ENCODE results near the gene EHD3.

The EHD3 gene

DNA sequence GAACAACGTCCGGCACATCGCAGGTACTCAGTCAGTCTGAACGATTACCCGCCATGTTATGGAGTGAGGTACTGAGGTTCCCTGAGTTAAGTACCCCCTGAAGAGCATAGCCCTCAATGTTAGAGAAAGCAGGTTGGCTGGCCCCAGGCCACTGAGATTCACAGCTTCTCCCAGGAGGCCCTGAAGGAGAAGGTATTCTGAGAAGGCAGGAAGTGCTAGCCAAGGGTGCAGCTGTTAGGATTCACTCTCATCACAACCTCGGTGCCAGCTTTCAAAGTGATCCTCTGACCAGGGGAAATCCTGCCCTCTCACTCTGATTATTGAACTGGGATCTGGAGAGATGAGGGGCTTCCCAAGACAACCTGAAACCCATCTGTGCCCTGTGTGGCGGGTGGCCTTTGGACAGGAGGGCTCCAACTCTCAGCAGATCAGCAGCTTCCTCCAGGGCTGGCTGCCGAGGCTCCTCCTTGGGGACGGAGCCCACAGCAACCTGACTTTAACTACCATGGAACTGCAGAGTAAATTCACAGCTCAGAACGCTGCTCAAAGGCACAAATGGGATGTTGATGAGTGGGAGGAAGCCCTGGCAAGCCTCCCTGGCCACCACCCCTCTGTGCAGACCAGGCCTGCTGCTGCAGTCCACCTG is 7.8 kb downstream of the EHD3 start:
- H3K4me1 ChIP-seq (ENCODE audit: control insufficient read depth, insufficient read depth, low read length, poor library complexity, severe bottlenecking) = no peaks in the 10 kb centered on the region
- H3K27ac ChIP-seq (ENCODE audit: insufficient read depth, low read length, poor library complexity, severe bottlenecking) = no peak overlapping the region
- no peaks in the 10 kb centered on the region for H3K9me3 ChIP-seq (ENCODE audit: control insufficient read depth, low read length)
- H3K27me3 ChIP-seq (replicated peaks; ENCODE audit: control insufficient read depth, insufficient read depth, low read length, poor library complexity, severe bottlenecking) = no peaks in the 10 kb centered on the region
- DNase-seq = no peak
- no peaks in the 10 kb centered on the region for H3K36me3 ChIP-seq (ENCODE audit: control insufficient read depth, insufficient read depth, low read length)
- no peak overlapping the region for H3K4me3 ChIP-seq (ENCODE audit: insufficient read depth, low read depth, low read length, poor library complexity, severe bottlenecking)

DNA sequence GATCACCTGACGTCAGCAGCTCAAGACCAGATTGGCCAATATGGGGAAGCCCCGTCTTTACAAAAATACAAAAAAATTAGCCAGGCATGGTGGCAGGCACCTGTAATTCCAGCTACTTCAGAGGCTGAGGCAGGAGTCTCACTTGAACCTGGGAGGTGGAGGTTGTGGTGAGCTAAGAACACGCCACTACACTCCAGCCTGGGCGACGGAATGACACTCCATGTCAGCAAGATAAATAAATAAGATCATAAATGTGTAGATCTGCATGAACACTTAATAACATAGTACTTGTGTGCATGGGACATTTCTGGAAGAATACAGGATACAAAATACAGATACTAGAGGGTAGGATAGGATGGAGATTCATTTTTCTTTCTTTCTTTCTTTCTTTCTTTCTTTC is 9.1 kb downstream of the EHD3 start:
- Histone ChIP-seq H3K9me3 (ENCODE audit: control insufficient read depth, low read length) (no peaks in the 10 kb centered on the region), H3K27ac (ENCODE audit: insufficient read depth, low read length, poor library complexity, severe bottlenecking) (no peak overlapping the region), H3K27me3 (replicated peaks; ENCODE audit: control insufficient read depth, insufficient read depth, low read length, poor library complexity, severe bottlenecking) (no peaks in the 10 kb centered on the region), H3K4me3 (ENCODE audit: insufficient read depth, low read depth, low read length, poor library complexity, severe bottlenecking) (no peak overlapping the region), H3K36me3 (ENCODE audit: control insufficient read depth, insufficient read depth, low read length) (no peaks in the 10 kb centered on the region), H3K4me1 (ENCODE audit: control insufficient read depth, insufficient read depth, low read length, poor library complexity, severe bottlenecking) (no peaks in the 10 kb centered on the region)
- DNase-seq = no peak

- Histone ChIP-seq H3K9me3 (ENCODE audit: control insufficient read depth, low read length) (no peaks in the 10 kb centered on the region), H3K4me1 (ENCODE audit: control insufficient read depth, insufficient read depth, low read length, poor library complexity, severe bottlenecking) (no peaks in the 10 kb centered on the region), H3K27me3 (replicated peaks; ENCODE audit: control insufficient read depth, insufficient read depth, low read length, poor library complexity, severe bottlenecking) (no peaks in the 10 kb centered on the region), H3K36me3 (ENCODE audit: control insufficient read depth, insufficient read depth, low read length) (no peaks in the 10 kb centered on the region), H3K4me3 (ENCODE audit: insufficient read depth, low read depth, low read length, poor library complexity, severe bottlenecking) (no peak overlapping the region), H3K27ac (ENCODE audit: insufficient read depth, low read length, poor library complexity, severe bottlenecking) (no peak overlapping the region)
- DNase-seq = no peak
Observed at GRCh38 chr2:31244101-31244500, 10.1 kb downstream of the EHD3 start.

DNA sequence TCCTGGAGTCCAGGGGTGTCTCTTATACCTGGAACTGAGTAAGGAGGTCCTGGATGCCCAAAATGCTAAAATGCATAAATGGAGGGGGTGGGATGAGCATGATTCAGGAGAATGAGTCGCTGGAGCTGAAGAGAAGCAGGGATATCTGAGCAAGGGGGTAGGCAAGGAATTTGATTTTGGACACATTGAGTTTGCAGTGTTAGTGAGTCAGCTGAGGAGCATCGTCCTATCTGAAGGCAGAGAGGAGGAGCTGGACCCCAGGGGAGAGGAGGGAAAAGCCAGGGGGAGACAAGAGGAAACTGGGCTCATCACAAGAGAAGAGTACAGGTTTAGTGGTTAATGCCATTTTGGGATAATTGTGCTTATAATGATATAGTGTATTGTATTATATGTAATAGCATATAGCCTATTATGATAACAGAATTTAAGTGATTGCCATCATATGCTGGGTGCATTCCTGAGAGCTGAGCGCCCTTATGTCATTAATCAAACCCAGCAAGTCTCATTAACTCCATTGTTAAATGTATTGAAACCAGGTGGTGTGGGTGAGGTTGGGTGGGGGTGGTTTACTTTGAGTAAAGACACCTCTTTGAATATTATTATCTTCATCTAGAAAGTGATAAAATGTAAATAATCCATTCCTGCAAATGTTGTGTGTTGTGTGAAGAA is 12.4 kb downstream of the EHD3 start:
- no peaks in the 10 kb centered on the region for H3K27me3 ChIP-seq (replicated peaks; ENCODE audit: control insufficient read depth, insufficient read depth, low read length, poor library complexity, severe bottlenecking)
- H3K4me1 ChIP-seq (ENCODE audit: control insufficient read depth, insufficient read depth, low read length, poor library complexity, severe bottlenecking) = no peaks in the 10 kb centered on the region
- DNase-seq = no peak
- no peak overlapping the region for H3K27ac ChIP-seq (ENCODE audit: insufficient read depth, low read length, poor library complexity, severe bottlenecking)
- no peaks in the 10 kb centered on the region for H3K9me3 ChIP-seq (ENCODE audit: control insufficient read depth, low read length)
- no peaks in the 10 kb centered on the region for H3K36me3 ChIP-seq (ENCODE audit: control insufficient read depth, insufficient read depth, low read length)
- H3K4me3 ChIP-seq (ENCODE audit: insufficient read depth, low read depth, low read length, poor library complexity, severe bottlenecking) = no peak overlapping the region

GRCh38 chr2:31247711-31248110 is 13.8 kb downstream of the EHD3 start:
- H3K36me3 ChIP-seq (ENCODE audit: control insufficient read depth, insufficient read depth, low read length) = no peaks in the 10 kb centered on the region
- H3K27ac ChIP-seq (ENCODE audit: insufficient read depth, low read length, poor library complexity, severe bottlenecking) = no peak overlapping the region
- no peak for DNase-seq
- no peaks in the 10 kb centered on the region for H3K27me3 ChIP-seq (replicated peaks; ENCODE audit: control insufficient read depth, insufficient read depth, low read length, poor library complexity, severe bottlenecking)
- H3K4me3 ChIP-seq (ENCODE audit: insufficient read depth, low read depth, low read length, poor library complexity, severe bottlenecking) = no peak overlapping the region
- no peaks in the 10 kb centered on the region for H3K4me1 ChIP-seq (ENCODE audit: control insufficient read depth, insufficient read depth, low read length, poor library complexity, severe bottlenecking)
- H3K9me3 ChIP-seq (ENCODE audit: control insufficient read depth, low read length) = no peaks in the 10 kb centered on the region

DNA sequence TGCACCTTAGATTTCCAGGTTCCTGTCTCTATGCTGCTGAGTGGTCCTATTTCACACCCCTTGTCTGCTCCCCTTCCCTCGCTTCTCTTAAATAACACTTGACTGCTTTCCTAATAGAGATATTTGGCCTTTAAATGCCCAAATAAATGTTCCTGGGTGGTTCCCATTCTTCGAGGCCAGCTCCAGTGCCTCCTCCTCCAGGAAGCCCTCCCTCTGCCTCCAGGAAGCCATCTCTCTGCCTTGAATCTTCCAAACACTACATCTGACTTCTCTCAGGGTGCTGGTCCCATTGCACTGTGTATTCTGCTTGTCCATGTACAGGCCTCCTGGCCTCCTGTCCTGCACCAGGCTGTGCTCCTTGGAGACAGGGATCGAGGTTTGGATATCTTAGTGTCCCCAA is 14.2 kb downstream of the EHD3 start:
- no peaks in the 10 kb centered on the region for H3K36me3 ChIP-seq (ENCODE audit: control insufficient read depth, insufficient read depth, low read length)
- no peak for DNase-seq
- no peaks in the 10 kb centered on the region for H3K9me3 ChIP-seq (ENCODE audit: control insufficient read depth, low read length)
- H3K27ac ChIP-seq (ENCODE audit: insufficient read depth, low read length, poor library complexity, severe bottlenecking) = no peak overlapping the region
- H3K4me1 ChIP-seq (ENCODE audit: control insufficient read depth, insufficient read depth, low read length, poor library complexity, severe bottlenecking) = no peaks in the 10 kb centered on the region
- no peak overlapping the region for H3K4me3 ChIP-seq (ENCODE audit: insufficient read depth, low read depth, low read length, poor library complexity, severe bottlenecking)
- H3K27me3 ChIP-seq (replicated peaks; ENCODE audit: control insufficient read depth, insufficient read depth, low read length, poor library complexity, severe bottlenecking) = no peaks in the 10 kb centered on the region

- no peak for DNase-seq
Observed at GRCh38 chr2:31249009-31249690, 15.2 kb downstream of the EHD3 start.

DNA sequence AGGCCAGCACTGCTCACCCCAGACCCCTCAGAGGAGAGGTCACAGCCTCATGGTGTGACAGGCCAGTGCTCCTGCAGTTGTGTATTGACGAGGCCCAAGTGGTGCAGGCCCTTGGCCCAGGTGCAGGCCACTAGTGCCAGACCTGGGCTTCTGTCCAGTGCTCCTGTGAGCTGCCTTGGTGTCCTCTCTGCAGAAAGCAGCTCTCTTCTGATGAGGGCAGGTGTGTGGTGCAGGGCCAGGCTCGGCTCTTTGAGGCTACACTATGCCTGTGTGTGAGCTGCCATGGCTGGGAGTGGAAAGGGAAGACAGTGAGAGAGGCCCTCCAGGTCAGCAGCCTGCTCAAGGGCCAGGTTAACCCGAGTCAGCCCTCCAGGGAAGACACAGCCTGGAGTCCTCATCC is 17.1 kb downstream of the EHD3 start:
- DNase-seq = no peak
- Histone ChIP-seq H3K36me3 (ENCODE audit: control insufficient read depth, insufficient read depth, low read length) (no peaks in the 10 kb centered on the region), H3K4me1 (ENCODE audit: control insufficient read depth, insufficient read depth, low read length, poor library complexity, severe bottlenecking) (no peaks in the 10 kb centered on the region), H3K27me3 (replicated peaks; ENCODE audit: control insufficient read depth, insufficient read depth, low read length, poor library complexity, severe bottlenecking) (no peaks in the 10 kb centered on the region), H3K27ac (ENCODE audit: insufficient read depth, low read length, poor library complexity, severe bottlenecking) (no peak overlapping the region), H3K4me3 (ENCODE audit: insufficient read depth, low read depth, low read length, poor library complexity, severe bottlenecking) (no peak overlapping the region), H3K9me3 (ENCODE audit: control insufficient read depth, low read length) (no peaks in the 10 kb centered on the region)

More at GRCh38 chr2:31249009-31249690, 15.2 kb downstream of the EHD3 start:
- Histone ChIP-seq H3K4me3 (ENCODE audit: insufficient read depth, low read depth, low read length, poor library complexity, severe bottlenecking) (no peak overlapping the region), H3K27ac (ENCODE audit: insufficient read depth, low read length, poor library complexity, severe bottlenecking) (no peak overlapping the region), H3K4me1 (ENCODE audit: control insufficient read depth, insufficient read depth, low read length, poor library complexity, severe bottlenecking) (no peaks in the 10 kb centered on the region), H3K36me3 (ENCODE audit: control insufficient read depth, insufficient read depth, low read length) (no peaks in the 10 kb centered on the region), H3K27me3 (replicated peaks; ENCODE audit: control insufficient read depth, insufficient read depth, low read length, poor library complexity, severe bottlenecking) (no peaks in the 10 kb centered on the region), H3K9me3 (ENCODE audit: control insufficient read depth, low read length) (no peaks in the 10 kb centered on the region)

- no peaks in the 10 kb centered on the region for H3K9me3 ChIP-seq (ENCODE audit: control insufficient read depth, low read length)
- H3K27ac ChIP-seq (ENCODE audit: insufficient read depth, low read length, poor library complexity, severe bottlenecking) = no peak overlapping the region
- no peaks in the 10 kb centered on the region for H3K4me1 ChIP-seq (ENCODE audit: control insufficient read depth, insufficient read depth, low read length, poor library complexity, severe bottlenecking)
- H3K27me3 ChIP-seq (replicated peaks; ENCODE audit: control insufficient read depth, insufficient read depth, low read length, poor library complexity, severe bottlenecking) = no peaks in the 10 kb centered on the region
- no peaks in the 10 kb centered on the region for H3K36me3 ChIP-seq (ENCODE audit: control insufficient read depth, insufficient read depth, low read length)
- H3K4me3 ChIP-seq (ENCODE audit: insufficient read depth, low read depth, low read length, poor library complexity, severe bottlenecking) = no peak overlapping the region
- DNase-seq = no peak
Observed at GRCh38 chr2:31251851-31252250, 17.9 kb downstream of the EHD3 start.
